ENCODE results near the gene ZKSCAN5.

DNA sequence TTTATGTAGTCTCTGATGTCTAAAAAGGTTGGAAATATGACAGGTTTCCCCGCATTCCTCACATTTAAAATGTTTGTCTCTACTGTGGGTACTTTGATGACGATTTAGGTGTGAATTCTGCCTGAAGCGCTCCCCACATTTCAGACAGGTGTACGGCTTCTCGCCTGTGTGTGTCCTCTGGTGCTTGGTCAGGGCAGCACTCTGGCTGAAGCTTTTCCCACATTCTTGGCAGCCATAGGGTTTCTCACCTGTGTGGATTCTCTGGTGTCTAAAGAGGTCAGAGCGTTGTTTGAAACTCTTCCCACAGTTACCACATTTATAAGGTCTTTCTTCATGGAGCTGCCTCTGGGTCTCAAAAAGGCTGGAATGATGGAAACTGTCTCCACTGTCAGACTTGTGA is 10.6 kb upstream of the ZKSCAN5 start:
- no peak for TF ChIP-seq EZH2 (IDR thresholded peaks at IDR 0.05; ENCODE audit: borderline replicate concordance)
- TF ChIP-seq, protein P1, sequence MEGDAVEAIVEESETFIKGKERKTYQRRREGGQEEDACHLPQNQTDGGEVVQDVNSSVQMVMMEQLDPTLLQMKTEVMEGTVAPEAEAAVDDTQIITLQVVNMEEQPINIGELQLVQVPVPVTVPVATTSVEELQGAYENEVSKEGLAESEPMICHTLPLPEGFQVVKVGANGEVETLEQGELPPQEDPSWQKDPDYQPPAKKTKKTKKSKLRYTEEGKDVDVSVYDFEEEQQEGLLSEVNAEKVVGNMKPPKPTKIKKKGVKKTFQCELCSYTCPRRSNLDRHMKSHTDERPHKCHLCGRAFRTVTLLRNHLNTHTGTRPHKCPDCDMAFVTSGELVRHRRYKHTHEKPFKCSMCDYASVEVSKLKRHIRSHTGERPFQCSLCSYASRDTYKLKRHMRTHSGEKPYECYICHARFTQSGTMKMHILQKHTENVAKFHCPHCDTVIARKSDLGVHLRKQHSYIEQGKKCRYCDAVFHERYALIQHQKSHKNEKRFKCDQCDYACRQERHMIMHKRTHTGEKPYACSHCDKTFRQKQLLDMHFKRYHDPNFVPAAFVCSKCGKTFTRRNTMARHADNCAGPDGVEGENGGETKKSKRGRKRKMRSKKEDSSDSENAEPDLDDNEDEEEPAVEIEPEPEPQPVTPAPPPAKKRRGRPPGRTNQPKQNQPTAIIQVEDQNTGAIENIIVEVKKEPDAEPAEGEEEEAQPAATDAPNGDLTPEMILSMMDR (IDR thresholded peaks at IDR 0.05; ENCODE audit: poor library complexity), result no peak

Measured in hepatocyte (in vitro differentiated cells).